HepG2 (cell line): ENCODE data around the gene DACT2. TPM values are rescaled to one million over a fixed set of nuclear protein-coding genes. Genes with fewer than 3 reads are reported as not detected.

Experiments used
- AGO1 ChIP-seq: fragments of 200-400 bp; formaldehyde crosslinking; IDR thresholded peaks from 2 replicates; pipeline ENCODE4 v1.6.1; 2017; ENCODE audit warnings: mild to moderate bottlenecking, low read depth, low read length, moderate library complexity; ENCODE audit not compliant: poor library complexity, severe bottlenecking
- AHR ChIP-seq: IDR thresholded peaks from 2 replicates; pipeline ENCODE4 v1.6.1; 2018; ENCODE audit warnings: missing genetic modification reagents, missing compliant biosample characterization
- ARNT ChIP-seq: fragments of 450-650 bp; IDR thresholded peaks from 2 replicates; pipeline ENCODE4 v1.6.1; 2017
- CHD2 ChIP-seq: IDR thresholded peaks from 2 replicates; pipeline ENCODE4 v1.6.1; 2011; ENCODE audit warnings: low read depth, low read length, improper control_type of control experiment
- CREB1 ChIP-seq, 2 experiments: fragments of 450-650 bp in 1 of 2; IDR thresholded peaks; 2 replicates each; pipeline ENCODE4 v1.6.1; 2016 to 2017; ENCODE audit warnings: control low read depth in 1 of 2, mild to moderate bottlenecking in 1 of 2, missing compliant biosample characterization in 1 of 2, missing genetic modification characterization in 1 of 2
- DBP ChIP-seq: sonication (generic); formaldehyde crosslinking; IDR thresholded peaks from 2 replicates; pipeline ENCODE4 v1.4.0; 2020; ENCODE audit warnings: missing genetic modification reagents; ENCODE audit errors: not compliant biosample characterization
- FOXK1 ChIP-seq: sonication (generic); formaldehyde crosslinking; IDR thresholded peaks from 2 replicates; pipeline ENCODE4 v1.4.0; 2020; ENCODE audit warnings: low read depth, missing genetic modification reagents, borderline replicate concordance
- GMEB1 ChIP-seq: sonication (generic); formaldehyde crosslinking; IDR thresholded peaks from 2 replicates; pipeline ENCODE4 v1.5.1; 2020; ENCODE audit warnings: missing genetic modification reagents, mild to moderate bottlenecking, borderline replicate concordance
- HDAC2 ChIP-seq: sonication (generic); formaldehyde crosslinking; IDR thresholded peaks from 2 replicates; pipeline ENCODE4 v1.4.0; 2020; ENCODE audit warnings: missing genetic modification reagents
- KDM5A ChIP-seq: fragments of 200-600 bp; sonication (generic); IDR thresholded peaks from 2 replicates; pipeline ENCODE4 v1.7.0; 2018; ENCODE audit warnings: antibody characterized with exemption, mild to moderate bottlenecking, low read length, borderline replicate concordance
- LCORL ChIP-seq, 2 experiments: fragments of 450-650 bp in 1 of 2; sonication (generic) in 1 of 2; formaldehyde crosslinking in 1 of 2; IDR thresholded peaks; 2 replicates each; pipeline versions ENCODE4 v1.5.0 to v1.6.1; 2017 to 2020; ENCODE audit warnings: antibody characterized with exemption in 1 of 2, missing genetic modification reagents in 1 of 2
- NCOR1 ChIP-seq: fragments of 200-600 bp; sonication (generic); IDR thresholded peaks from 2 replicates; pipeline ENCODE4 v1.7.0; 2017; ENCODE audit warnings: antibody characterized with exemption, low read length, borderline replicate concordance
- NFE2L2 ChIP-seq: fragments of 150-350 bp; IDR thresholded peaks from 2 replicates; pipeline ENCODE4 v1.6.1; 2014; ENCODE audit warnings: low read length
- TAF1 ChIP-seq: sonication (generic); formaldehyde crosslinking; IDR thresholded peaks from 2 replicates; pipeline ENCODE4 v1.4.0; 2020; ENCODE audit warnings: missing genetic modification reagents
- TAF15 ChIP-seq: fragments of 200-400 bp; formaldehyde crosslinking; IDR thresholded peaks from one replicate; pipeline ENCODE4 v1.6.1; 2018; ENCODE audit warnings: mild to moderate bottlenecking, low read depth, low read length; ENCODE audit not compliant: poor library complexity, severe bottlenecking
- TGIF2 ChIP-seq: IDR thresholded peaks from 2 replicates; pipeline ENCODE4 v1.6.1; 2016; ENCODE audit warnings: control low read depth, missing compliant biosample characterization
- TOE1 ChIP-seq: sonication (generic); formaldehyde crosslinking; IDR thresholded peaks from 2 replicates; pipeline ENCODE4 v1.4.0; 2020; ENCODE audit warnings: mild to moderate bottlenecking, missing genetic modification reagents
- ZBTB20 ChIP-seq: sonication (generic); formaldehyde crosslinking; IDR thresholded peaks from 2 replicates; pipeline ENCODE4 v1.8.1; 2023; ENCODE audit warnings: missing genetic modification reagents, low read depth, mild to moderate bottlenecking, borderline replicate concordance
- ZC3H13 ChIP-seq: sonication (generic); formaldehyde crosslinking; IDR thresholded peaks from 2 replicates; pipeline ENCODE4 v1.8.1; 2023; ENCODE audit warnings: mild to moderate bottlenecking, missing genetic modification reagents, moderate library complexity
- ZNF335 ChIP-seq: sonication (generic); formaldehyde crosslinking; IDR thresholded peaks from 2 replicates; pipeline ENCODE4 v1.4.0; 2020; ENCODE audit warnings: missing genetic modification reagents
- ZNF530 ChIP-seq: sonication (generic); formaldehyde crosslinking; IDR thresholded peaks from 2 replicates; pipeline ENCODE4 v1.5.0; 2020; ENCODE audit warnings: low read depth, mild to moderate bottlenecking, missing genetic modification reagents
- ZNF546 ChIP-seq: sonication (generic); formaldehyde crosslinking; conservative IDR thresholded peaks from 2 replicates; pipeline ENCODE4 v1.8.1; 2023; ENCODE audit warnings: mild to moderate bottlenecking, missing genetic modification reagents
- ZNF557 ChIP-seq: sonication (generic); formaldehyde crosslinking; IDR thresholded peaks from 2 replicates; pipeline ENCODE4 v1.4.0; 2020; ENCODE audit warnings: missing genetic modification reagents
- ZNF619 ChIP-seq: sonication (generic); formaldehyde crosslinking; IDR thresholded peaks from 2 replicates; pipeline ENCODE4 v1.4.0; 2020; ENCODE audit warnings: mild to moderate bottlenecking, missing genetic modification reagents
- ZNF670 ChIP-seq: sonication (generic); formaldehyde crosslinking; IDR thresholded peaks from 2 replicates; pipeline ENCODE4 v1.8.0; 2022; ENCODE audit warnings: mild to moderate bottlenecking, missing genetic modification reagents, borderline replicate concordance
- polyA plus RNA-seq, 8 experiments: library from polyadenylated mRNA; depleted of rRNA in 3 of 8; stranded (reverse) in 7 of 8; unstranded in 1 of 8; fragments of >200 nt; fragmentation: Illumina TruSeq in 4 of 8; extraction: Trizol in 4 of 8; gene quantifications; 2 replicates each; pipeline versions ENCODE4 v1.2.1 to v1.2.3, GENCODE V29; 2011 to 2016; ENCODE audit warnings: low read depth in 4 of 8, missing spikeins in 1 of 8, mixed read lengths in 1 of 8; ENCODE audit not compliant: insufficient read depth in 1 of 8
- total RNA-seq, 5 experiments: library from RNA; depleted of rRNA; stranded (reverse); fragments of >200 nt; fragmentation: Illumina TruSeq; extraction: Trizol; gene quantifications; 2 replicates each; pipeline ENCODE4 v1.2.3, GENCODE V29; 2016; ENCODE audit warnings: low read depth in 1 of 5
- TF ChIP-seq, protein P1 (sequence below): sonication (generic); formaldehyde crosslinking; IDR thresholded peaks from 2 replicates; pipeline ENCODE4 v1.8.0; 2022; ENCODE audit warnings: mild to moderate bottlenecking, missing genetic modification reagents, moderate library complexity

Gene DACT2
- total and polyA plus RNA-seq, 2 of the 13 experiments (the other 11 are each of a cell fraction or from before 2014, with no cell fraction given), result 0.15 TPM; not detected in 1

DNA sequence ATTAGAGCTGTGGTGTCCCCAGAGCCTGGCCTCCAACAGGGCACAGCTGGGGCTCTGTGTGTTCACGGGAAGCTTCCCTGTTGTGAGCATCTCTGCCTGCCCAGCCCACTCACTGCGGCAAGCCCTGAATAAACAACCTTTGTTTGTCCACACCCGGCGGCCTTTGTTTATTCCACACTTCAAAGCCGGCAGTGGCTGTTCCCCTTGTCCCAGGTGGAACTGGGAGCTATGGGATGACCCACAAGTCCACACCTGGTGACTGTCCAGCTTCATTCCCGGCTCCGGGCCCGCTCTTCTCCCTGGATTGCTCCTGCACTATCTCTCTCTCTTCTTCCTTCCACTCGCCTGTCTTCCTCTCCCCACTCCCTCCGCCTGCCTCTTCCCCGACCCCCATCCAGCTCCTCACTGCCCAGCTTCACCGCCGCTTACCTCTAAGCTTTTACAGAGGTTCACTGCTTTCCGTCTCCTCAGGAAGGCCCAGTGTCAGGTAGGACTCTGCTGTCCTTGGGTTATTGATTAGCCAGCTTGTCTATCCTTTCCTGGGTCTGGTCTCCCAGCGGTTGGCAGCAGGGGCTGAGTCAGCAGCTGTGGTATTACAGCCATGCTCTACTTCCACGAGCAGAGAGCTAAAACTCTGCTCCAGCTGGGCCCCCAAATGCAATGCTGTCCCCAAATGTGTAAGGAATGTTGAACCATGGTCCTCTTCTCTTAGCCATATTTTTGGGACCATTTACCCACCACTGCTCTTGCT, 17.8 kb downstream of the DACT2 start (continued):
- TF ChIP-seq DBP (CRISPR knock-in tag), result peak; percentile 20
- no peak for TF ChIP-seq AGO1
- TF ChIP-seq CREB1 (IDR thresholded peaks at IDR 0.05), result no peak
- no peak; the same call in 1 of the 2 replicates for TF ChIP-seq CREB1 (CRISPR knock-in tag; IDR thresholded peaks at IDR 0.05)
- TF ChIP-seq FOXK1, result peak; percentile 84; the same call in 1 of the 2 replicates
- TF ChIP-seq TAF1 (CRISPR knock-in tag), result peak; percentile 50
- TF ChIP-seq ARNT, result no peak
- TF ChIP-seq ZNF619 (CRISPR knock-in tag), result no peak
- peak; percentile 10; the same call in 1 of the 2 replicates for TF ChIP-seq ZBTB20
- TF ChIP-seq KDM5A, result no peak
- no peak for TF ChIP-seq ZNF335 (CRISPR knock-in tag)
- TF ChIP-seq TOE1 (CRISPR knock-in tag), result no peak
- TF ChIP-seq GMEB1 (CRISPR knock-in tag), result no peak
- TF ChIP-seq NFE2L2, result no peak
- TF ChIP-seq TGIF2 (CRISPR knock-in tag), result peak; percentile 28
- TF ChIP-seq LCORL (IDR thresholded peaks at IDR 0.05), result no peak
- TF ChIP-seq LCORL (CRISPR knock-in tag; IDR thresholded peaks at IDR 0.05), result peak; percentile 93
- TF ChIP-seq ZNF670, result 0 out of 2 replicates have a peak, but pooled peaks have one; percentile 41
- TF ChIP-seq NCOR1, result peak; percentile 55; the same call in 1 of the 2 replicates
- no peak; the same call in 1 of the 2 replicates for TF ChIP-seq ZC3H13 (CRISPR knock-in tag)
- TF ChIP-seq, protein P1, sequence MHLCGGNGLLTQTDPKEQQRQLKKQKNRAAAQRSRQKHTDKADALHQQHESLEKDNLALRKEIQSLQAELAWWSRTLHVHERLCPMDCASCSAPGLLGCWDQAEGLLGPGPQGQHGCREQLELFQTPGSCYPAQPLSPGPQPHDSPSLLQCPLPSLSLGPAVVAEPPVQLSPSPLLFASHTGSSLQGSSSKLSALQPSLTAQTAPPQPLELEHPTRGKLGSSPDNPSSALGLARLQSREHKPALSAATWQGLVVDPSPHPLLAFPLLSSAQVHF (CRISPR knock-in tag), result no peak
- TF ChIP-seq HDAC2 (CRISPR knock-in tag), result peak; percentile 68
- 0 out of 2 replicates have a peak, but pooled peaks have one; percentile 84 for TF ChIP-seq AHR (CRISPR knock-in tag)
- peak; percentile 83 for TF ChIP-seq ZNF557 (CRISPR knock-in tag)
- TF ChIP-seq CHD2, result no peak
- no peak for TF ChIP-seq TAF15
- TF ChIP-seq ZNF546 (CRISPR knock-in tag), result 0 out of 2 replicates have a peak, but pooled peaks have one; percentile 47
- TF ChIP-seq ZNF530, result no peak
